T47D (cell line): ENCODE measurements around the gene GPC6.

Experiments used
- DNase-seq, 2 experiments: peaks; one replicate each; pipeline versions ENCODE4 v3.0.0 to v3.0.0-alpha.2; 2011 to 2012; ENCODE audit warnings: low read depth in 1 of 2, low spot score in 1 of 2
- JUND ChIP-seq: IDR thresholded peaks from 2 replicates; pipeline ENCODE4 v1.6.1; 2012; ENCODE audit warnings: low read depth
- in situ Hi-C: cut with HindIII; loops from 2 replicates; pipeline ENCODE4 v1.10.0; 2016; ENCODE audit warnings: low sequenced_read_pairs, low pct_unique_long_range_greater_than_20kb

The GPC6 gene

GRCh38 chr13:94408314-94409036, 1181.9 kb downstream of the GPC6 start:
- no peak for DNase-seq
- no peak for TF ChIP-seq JUND
- in situ Hi-C loops = no loop called here

GRCh38 chr13:94411747-94412146, 1185.1 kb downstream of the GPC6 start:
- no peak for TF ChIP-seq JUND
- no peak for DNase-seq
- in situ Hi-C loops = no loop called here

- no peak for DNase-seq
- no peak for TF ChIP-seq JUND
- in situ Hi-C loops = no loop called here
These were observed 1186.4 kb downstream of the GPC6 start for GRCh38 chr13:94412870-94413597.

GRCh38 chr13:94413598-94413944, 1187.0 kb downstream of the GPC6 start:
- in situ Hi-C loops = no loop called here
- TF ChIP-seq JUND = no peak
- no peak for DNase-seq

- in situ Hi-C loops = no loop called here
- no peak for TF ChIP-seq JUND
- no peak for DNase-seq
These were observed 1187.5 kb downstream of the GPC6 start for GRCh38 chr13:94414141-94414540.

GRCh38 chr13:94414708-94415107, 1188.1 kb downstream of the GPC6 start:
- no peak for TF ChIP-seq JUND

GRCh38 chr13:94415500-94416237, 1189.1 kb downstream of the GPC6 start:
- in situ Hi-C loops = no loop called here
- TF ChIP-seq JUND = no peak
- no peak for DNase-seq

More at GRCh38 chr13:94414708-94415107, 1188.1 kb downstream of the GPC6 start:
- in situ Hi-C loops = no loop called here
- DNase-seq = no peak

- TF ChIP-seq JUND = no peak
- DNase-seq = peak in 1 of 2 experiments; percentile 81
- in situ Hi-C loops = no loop called here
These were observed 1190.0 kb downstream of the GPC6 start for GRCh38 chr13:94416454-94417080.

GRCh38 chr13:94417294-94417693, 1190.7 kb downstream of the GPC6 start:
- in situ Hi-C loops = no loop called here
- TF ChIP-seq JUND = no peak

GRCh38 chr13:94419304-94419924, 1192.8 kb downstream of the GPC6 start:
- no peak for DNase-seq
- in situ Hi-C loops = no loop called here
- no peak for TF ChIP-seq JUND

More at GRCh38 chr13:94417294-94417693, 1190.7 kb downstream of the GPC6 start:
- no peak for DNase-seq

GRCh38 chr13:94419925-94420305, 1193.3 kb downstream of the GPC6 start:
- DNase-seq = no peak
- in situ Hi-C loops = no loop called here
- no peak for TF ChIP-seq JUND

GRCh38 chr13:94427313-94427953, 1200.8 kb downstream of the GPC6 start:
- no peak for DNase-seq
- TF ChIP-seq JUND = no peak
- in situ Hi-C loops = no loop called here
